K562 (cell line): ENCODE results near the gene DTNB. TPM values are rescaled to one million over a fixed set of nuclear protein-coding genes. Genes with fewer than 3 reads are reported as not detected.

ENCODE experiments used
- BRF1 ChIP-seq: IDR thresholded peaks from 3 replicates; pipeline ENCODE4 v1.6.1; 2011; ENCODE audit warnings: borderline replicate concordance, mild to moderate bottlenecking; ENCODE audit not compliant: insufficient read length; ENCODE audit errors: extremely low read depth
- CEBPG ChIP-seq, 3 experiments: fragments of 200-800 bp in 1 of 3; sonication (Bioruptor generic) in 1 of 3; sonication (generic) in 1 of 3; formaldehyde crosslinking in 1 of 3; IDR thresholded peaks in 2 of 3; conservative IDR thresholded peaks in 1 of 3; 2 replicates each; pipeline versions ENCODE4 v1.6.1 to v1.8.0; 2016 to 2022; ENCODE audit warnings: missing compliant biosample characterization in 2 of 3, missing genetic modification characterization in 2 of 3, mild to moderate bottlenecking in 1 of 3, missing genetic modification reagents in 1 of 3
- CHAMP1 ChIP-seq: fragments of 450-650 bp; IDR thresholded peaks from 2 replicates; pipeline ENCODE4 v1.6.1; 2016; ENCODE audit warnings: mild to moderate bottlenecking
- DACH1 ChIP-seq: fragments of 450-650 bp; IDR thresholded peaks from 2 replicates; pipeline ENCODE4 v1.6.1; 2018; ENCODE audit not compliant: partially characterized antibody
- E2F3 ChIP-seq: fragments of 250-450 bp; sonication (Bioruptor Pico); IDR thresholded peaks from 2 replicates; pipeline ENCODE4 v1.4.0; 2020; ENCODE audit warnings: mild to moderate bottlenecking
- FOSL1 ChIP-seq: fragments of 200-800 bp; sonication (Bioruptor generic); conservative IDR thresholded peaks from 2 replicates; pipeline ENCODE4 v1.6.1; 2016; ENCODE audit warnings: missing genetic modification characterization, missing compliant biosample characterization
- HNRNPUL1 ChIP-seq: fragments of 200-400 bp; formaldehyde crosslinking; IDR thresholded peaks from 2 replicates; pipeline ENCODE4 v1.6.1; 2017; ENCODE audit warnings: low read length
- MYBL2 ChIP-seq, 2 experiments: fragments of 450-650 bp in 1 of 2; sonication (generic) in 1 of 2; formaldehyde crosslinking in 1 of 2; IDR thresholded peaks; 2 replicates each; pipeline versions ENCODE4 v1.6.1 to v1.8.1; 2017 to 2022; ENCODE audit warnings: borderline replicate concordance in 1 of 2, inconsistent platforms in 1 of 2, low read depth in 1 of 2, mild to moderate bottlenecking in 1 of 2, missing genetic modification reagents in 1 of 2, moderate library complexity in 1 of 2
- NFRKB ChIP-seq: fragments of 450-650 bp; IDR thresholded peaks from 2 replicates; pipeline ENCODE4 v1.6.1; 2016; ENCODE audit warnings: low read depth
- RAD51 ChIP-seq: fragments of 450-650 bp; IDR thresholded peaks from 2 replicates; pipeline ENCODE4 v1.7.1; 2016; ENCODE audit warnings: low read depth, mild to moderate bottlenecking, borderline replicate concordance
- RBM25 ChIP-seq: fragments of 200-400 bp; formaldehyde crosslinking; IDR thresholded peaks from 2 replicates; pipeline ENCODE4 v1.6.1; 2018; ENCODE audit warnings: low read length, low read depth, moderate library complexity; ENCODE audit not compliant: severe bottlenecking
- RFX5 ChIP-seq: IDR thresholded peaks from 2 replicates; pipeline ENCODE4 v1.6.1; 2011; ENCODE audit warnings: low read depth, mild to moderate bottlenecking, improper control_type of control experiment, low read length
- RNF219 ChIP-seq: fragments of 250-450 bp; sonication (Bioruptor Pico); IDR thresholded peaks from 2 replicates; pipeline ENCODE4 v1.5.0; 2022; ENCODE audit warnings: mild to moderate bottlenecking
- SLC30A9 ChIP-seq: fragments of 250-450 bp; sonication (Bioruptor Pico); IDR thresholded peaks from 2 replicates; pipeline ENCODE4 v1.8.0; 2022; ENCODE audit warnings: mild to moderate bottlenecking, moderate library complexity
- TAL1 ChIP-seq: fragments of 450-650 bp; IDR thresholded peaks from 2 replicates; pipeline ENCODE4 v1.6.1; 2016; ENCODE audit warnings: mild to moderate bottlenecking
- TFAM ChIP-seq: fragments of 250-450 bp; sonication (Bioruptor Pico); conservative IDR thresholded peaks from 2 replicates; pipeline ENCODE4 v1.5.0; 2021; ENCODE audit warnings: mild to moderate bottlenecking, moderate library complexity
- ZFP1 ChIP-seq: fragments of 450-650 bp; formaldehyde crosslinking; IDR thresholded peaks from 2 replicates; pipeline ENCODE4 v1.4.0; 2020; ENCODE audit warnings: mild to moderate bottlenecking, mixed read lengths
- ZFP36 ChIP-seq: fragments of 150-350 bp; IDR thresholded peaks from 2 replicates; pipeline ENCODE4 v1.6.1; 2018; ENCODE audit warnings: low read length, low read depth; ENCODE audit not compliant: partially characterized antibody
- ZNF354B ChIP-seq: fragments of 250-450 bp; sonication (Bioruptor Pico); IDR thresholded peaks from 2 replicates; pipeline ENCODE4 v1.4.0; 2020
- ZNF586 ChIP-seq: fragments of 450-650 bp; formaldehyde crosslinking; conservative IDR thresholded peaks from 2 replicates; pipeline ENCODE4 v1.4.0; 2020; ENCODE audit warnings: mild to moderate bottlenecking, moderate library complexity
- polyA plus RNA-seq, 8 experiments: library from polyadenylated mRNA; depleted of rRNA in 4 of 8; stranded (reverse) in 5 of 8; unstranded in 3 of 8; fragments of >200 nt; fragmentation: Nextera tagmentation in 2 of 8; fragmentation: Illumina TruSeq in 1 of 8; extraction: Ambion mirVana in 2 of 8; extraction: Trizol in 1 of 8; gene quantifications; 2 replicates each; pipeline versions ENCODE4 v1.2.1 to v1.2.3, GENCODE V29; 2011 to 2014; ENCODE audit warnings: inconsistent platforms in 1 of 8, missing spikeins in 1 of 8
- total RNA-seq, 7 experiments: library from RNA; depleted of rRNA in 6 of 7; stranded (reverse); fragments of >200 nt in 6 of 7; fragmentation: Illumina TruSeq in 2 of 7; extraction: Trizol in 2 of 7; gene quantifications; 2 replicates each; pipeline versions ENCODE4 v1.2.1 to v1.2.3, GENCODE V29; 2011 to 2021; ENCODE audit warnings: low replicate concordance in 1 of 7
- TF ChIP-seq, protein P1 (sequence below): fragments of 250-450 bp; sonication (Bioruptor Pico); IDR thresholded peaks from 2 replicates; pipeline ENCODE4 v1.8.0; 2022; ENCODE audit warnings: moderate library complexity, mild to moderate bottlenecking, inconsistent platforms
- TF ChIP-seq, protein P2 (sequence below): fragments of 450-650 bp; IDR thresholded peaks from 2 replicates; pipeline ENCODE4 v1.6.1; 2016; ENCODE audit warnings: borderline replicate concordance

Gene DTNB
- total and polyA plus RNA-seq, 9 of the 15 experiments (the other 6 are each of a cell fraction or from before 2014, with no cell fraction given), result 0.18 to 2.0 (median 0.77) TPM; not detected in 2

DNA sequence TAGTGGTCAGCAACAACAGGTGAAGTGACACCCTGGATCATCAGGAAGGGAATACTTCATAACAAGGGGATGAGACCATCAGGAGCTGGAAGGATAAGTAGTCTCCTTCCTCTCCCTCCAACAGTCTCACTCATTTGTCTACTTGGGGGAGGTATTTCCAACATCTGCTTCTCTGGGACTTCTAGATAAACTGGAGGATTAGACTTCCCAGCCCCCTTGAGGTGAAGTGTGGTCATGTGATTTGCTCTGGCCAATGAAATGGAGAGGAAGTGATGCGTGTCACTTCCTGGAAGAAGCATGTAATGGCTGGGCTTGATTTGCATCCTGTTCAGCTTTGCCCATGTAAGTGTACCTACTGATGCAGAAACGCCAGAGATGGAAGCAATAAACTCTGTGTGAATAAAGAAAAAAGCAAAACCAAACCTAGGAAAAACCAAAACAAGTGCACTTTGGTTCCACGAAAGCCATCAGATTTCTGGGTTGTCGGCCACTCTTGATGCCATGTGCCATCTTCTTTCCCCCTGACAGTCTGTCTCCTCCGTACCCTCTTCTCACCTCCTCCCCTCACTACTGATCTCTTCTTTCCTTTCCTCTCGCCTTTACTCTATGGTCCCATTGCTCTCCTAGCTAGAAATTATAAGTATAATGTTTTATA, 255.5 kb downstream of the DTNB start (continued):
- TF ChIP-seq CHAMP1, result no peak
- no peak for TF ChIP-seq ZFP1
- no peak for TF ChIP-seq MYBL2 (IDR thresholded peaks at IDR 0.05; ENCODE audit: low read depth)
- no peak for TF ChIP-seq MYBL2 (CRISPR knock-in tag; IDR thresholded peaks at IDR 0.05; ENCODE audit: borderline replicate concordance)
- TF ChIP-seq, protein P1, sequence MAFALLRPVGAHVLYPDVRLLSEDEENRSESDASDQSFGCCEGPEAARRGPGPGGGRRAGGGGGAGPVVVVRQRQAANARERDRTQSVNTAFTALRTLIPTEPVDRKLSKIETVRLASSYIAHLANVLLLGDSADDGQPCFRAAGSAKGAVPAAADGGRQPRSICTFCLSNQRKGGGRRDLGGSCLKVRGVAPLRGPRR (CRISPR knock-in tag), result no peak
- no peak for TF ChIP-seq HNRNPUL1
- TF ChIP-seq, protein P2, sequence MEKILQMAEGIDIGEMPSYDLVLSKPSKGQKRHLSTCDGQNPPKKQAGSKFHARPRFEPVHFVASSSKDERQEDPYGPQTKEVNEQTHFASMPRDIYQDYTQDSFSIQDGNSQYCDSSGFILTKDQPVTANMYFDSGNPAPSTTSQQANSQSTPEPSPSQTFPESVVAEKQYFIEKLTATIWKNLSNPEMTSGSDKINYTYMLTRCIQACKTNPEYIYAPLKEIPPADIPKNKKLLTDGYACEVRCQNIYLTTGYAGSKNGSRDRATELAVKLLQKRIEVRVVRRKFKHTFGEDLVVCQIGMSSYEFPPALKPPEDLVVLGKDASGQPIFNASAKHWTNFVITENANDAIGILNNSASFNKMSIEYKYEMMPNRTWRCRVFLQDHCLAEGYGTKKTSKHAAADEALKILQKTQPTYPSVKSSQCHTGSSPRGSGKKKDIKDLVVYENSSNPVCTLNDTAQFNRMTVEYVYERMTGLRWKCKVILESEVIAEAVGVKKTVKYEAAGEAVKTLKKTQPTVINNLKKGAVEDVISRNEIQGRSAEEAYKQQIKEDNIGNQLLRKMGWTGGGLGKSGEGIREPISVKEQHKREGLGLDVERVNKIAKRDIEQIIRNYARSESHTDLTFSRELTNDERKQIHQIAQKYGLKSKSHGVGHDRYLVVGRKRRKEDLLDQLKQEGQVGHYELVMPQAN, result no peak
- TF ChIP-seq RNF219, result no peak
- no peak for TF ChIP-seq ZNF586 (CRISPR knock-in tag)
- no peak for TF ChIP-seq FOSL1
- TF ChIP-seq RBM25, result peak; percentile 14
- no peak for TF ChIP-seq SLC30A9 (CRISPR knock-in tag)
- no peak for TF ChIP-seq ZNF354B
- 0 out of 2 replicates have a peak, but pooled peaks have one; percentile 58 for TF ChIP-seq NFRKB
- TF ChIP-seq DACH1, result no peak
- TF ChIP-seq TAL1, result peak; percentile 22; the same call in 1 of the 2 replicates
- no peak for TF ChIP-seq TFAM (CRISPR knock-in tag)
- TF ChIP-seq ZFP36, result no peak
- TF ChIP-seq BRF1, result no peak
- TF ChIP-seq CEBPG (CRISPR knock-in tag; IDR thresholded peaks at IDR 0.05), result no peak
- no peak for TF ChIP-seq CEBPG (tag; conservative IDR thresholded peaks at IDR 0.05 in 1 of 2, IDR thresholded peaks at IDR 0.05 in 1 of 2)
- TF ChIP-seq E2F3, result no peak
- TF ChIP-seq RFX5, result no peak
- TF ChIP-seq RAD51, result peak; percentile 81
